ENCODE results near the gene C1orf21.

The C1orf21 gene

DNA sequence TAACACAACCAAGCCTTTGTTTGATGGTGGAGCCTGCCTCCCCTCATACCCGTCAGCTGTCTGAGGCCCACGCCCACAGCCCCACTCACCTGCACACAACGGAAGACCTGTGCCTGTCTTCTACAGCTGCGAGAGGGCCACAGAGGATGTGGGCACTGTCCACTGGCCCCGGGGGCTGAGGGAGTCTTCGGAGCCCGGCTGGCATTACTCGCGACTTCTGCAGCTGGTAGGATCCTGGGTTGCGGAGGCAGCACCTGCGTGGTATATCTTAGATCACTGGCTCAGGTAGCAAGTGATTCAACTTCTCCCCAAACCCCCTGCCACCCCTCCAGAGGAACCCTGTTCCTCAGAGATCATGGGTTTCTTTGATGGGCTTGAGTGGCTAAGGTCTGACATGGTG is 257.9 kb downstream of the C1orf21 start:
- H3K9me3 ChIP-seq (ENCODE audit: control insufficient read depth, insufficient read depth, low read length): no peaks in the 10 kb centered on the region
- no peak overlapping the region for H3K4me3 ChIP-seq (ENCODE audit: low read length)
- H3K36me3 ChIP-seq (ENCODE audit: control insufficient read depth, low read length): no peaks in the 10 kb centered on the region
- H3K27me3 ChIP-seq (ENCODE audit: control insufficient read depth, low read length): no peaks in the 10 kb centered on the region
- TF ChIP-seq, protein P1, sequence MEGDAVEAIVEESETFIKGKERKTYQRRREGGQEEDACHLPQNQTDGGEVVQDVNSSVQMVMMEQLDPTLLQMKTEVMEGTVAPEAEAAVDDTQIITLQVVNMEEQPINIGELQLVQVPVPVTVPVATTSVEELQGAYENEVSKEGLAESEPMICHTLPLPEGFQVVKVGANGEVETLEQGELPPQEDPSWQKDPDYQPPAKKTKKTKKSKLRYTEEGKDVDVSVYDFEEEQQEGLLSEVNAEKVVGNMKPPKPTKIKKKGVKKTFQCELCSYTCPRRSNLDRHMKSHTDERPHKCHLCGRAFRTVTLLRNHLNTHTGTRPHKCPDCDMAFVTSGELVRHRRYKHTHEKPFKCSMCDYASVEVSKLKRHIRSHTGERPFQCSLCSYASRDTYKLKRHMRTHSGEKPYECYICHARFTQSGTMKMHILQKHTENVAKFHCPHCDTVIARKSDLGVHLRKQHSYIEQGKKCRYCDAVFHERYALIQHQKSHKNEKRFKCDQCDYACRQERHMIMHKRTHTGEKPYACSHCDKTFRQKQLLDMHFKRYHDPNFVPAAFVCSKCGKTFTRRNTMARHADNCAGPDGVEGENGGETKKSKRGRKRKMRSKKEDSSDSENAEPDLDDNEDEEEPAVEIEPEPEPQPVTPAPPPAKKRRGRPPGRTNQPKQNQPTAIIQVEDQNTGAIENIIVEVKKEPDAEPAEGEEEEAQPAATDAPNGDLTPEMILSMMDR (IDR thresholded peaks at IDR 0.05; ENCODE audit: low read depth, low read length, poor library complexity, severe bottlenecking): no peak
- TF ChIP-seq EZH2phosphoT487 (IDR thresholded peaks at IDR 0.05; ENCODE audit: borderline replicate concordance, low read length): no peak
- H3K79me2 ChIP-seq (ENCODE audit: control insufficient read depth, low read length): no peaks in the 10 kb centered on the region
- H4K20me1 ChIP-seq (ENCODE audit: control insufficient read depth, insufficient read depth, low read depth, low read length): no peaks in the 10 kb centered on the region
- no peak overlapping the region for H3K4me2 ChIP-seq (ENCODE audit: low read length)
- H3F3A ChIP-seq (ENCODE audit: control insufficient read depth, insufficient read depth): no peaks in the 10 kb centered on the region
- no peaks in the 10 kb centered on the region for H3K9me2 ChIP-seq (replicated peaks; ENCODE audit: control insufficient read depth, low read length)
- no peak overlapping the region for H3K27ac ChIP-seq (ENCODE audit: low read depth, low read length)
- H3K4me1 ChIP-seq (ENCODE audit: control insufficient read depth, low read length): peaks cover 10% of the 10 kb centered on the region

DNA sequence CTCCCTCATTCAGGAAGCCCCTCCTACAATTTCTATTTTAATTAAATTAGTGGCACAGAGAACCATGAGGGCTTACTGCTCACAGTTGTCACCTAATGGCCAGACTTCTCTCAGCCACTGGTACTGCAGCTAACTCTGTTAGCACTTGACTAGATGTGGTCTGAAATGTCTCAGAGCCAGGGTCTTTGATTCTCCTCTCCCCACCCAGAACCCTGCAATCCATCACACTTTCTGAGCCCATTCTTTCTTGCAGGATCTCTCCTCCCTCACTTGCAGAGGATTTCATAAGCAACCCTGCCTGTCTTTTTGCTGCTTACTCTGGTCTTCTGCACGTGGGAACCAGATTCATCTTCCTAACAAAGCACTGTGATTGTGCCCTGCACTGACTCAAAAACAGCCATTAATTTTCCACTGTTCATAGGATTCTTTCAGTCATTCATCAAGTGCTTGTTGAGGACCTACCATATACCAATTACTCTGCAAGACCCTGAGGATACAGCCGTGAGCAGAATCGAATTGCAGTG is 259.4 kb downstream of the C1orf21 start:
- no peaks in the 10 kb centered on the region for H4K20me1 ChIP-seq (ENCODE audit: control insufficient read depth, insufficient read depth, low read depth, low read length)
- H3K9me2 ChIP-seq (replicated peaks; ENCODE audit: control insufficient read depth, low read length): no peaks in the 10 kb centered on the region
- no peaks in the 10 kb centered on the region for H3K9me3 ChIP-seq (ENCODE audit: control insufficient read depth, insufficient read depth, low read length)
- no peaks in the 10 kb centered on the region for H3K36me3 ChIP-seq (ENCODE audit: control insufficient read depth, low read length)
- H3K4me1 ChIP-seq (ENCODE audit: control insufficient read depth, low read length): peaks cover 17% of the 10 kb centered on the region
- H3K4me2 ChIP-seq (ENCODE audit: low read length): no peak overlapping the region
- H3F3A ChIP-seq (ENCODE audit: control insufficient read depth, insufficient read depth): no peaks in the 10 kb centered on the region
- no peaks in the 10 kb centered on the region for H3K27me3 ChIP-seq (ENCODE audit: control insufficient read depth, low read length)
- no peak for TF ChIP-seq EZH2phosphoT487 (IDR thresholded peaks at IDR 0.05; ENCODE audit: borderline replicate concordance, low read length)
- TF ChIP-seq, protein P1 (IDR thresholded peaks at IDR 0.05; ENCODE audit: low read depth, low read length, poor library complexity, severe bottlenecking): no peak
- H3K4me3 ChIP-seq (ENCODE audit: low read length): no peak overlapping the region
- H3K27ac ChIP-seq (ENCODE audit: low read depth, low read length): no peak overlapping the region
- no peaks in the 10 kb centered on the region for H3K79me2 ChIP-seq (ENCODE audit: control insufficient read depth, low read length)

DNA sequence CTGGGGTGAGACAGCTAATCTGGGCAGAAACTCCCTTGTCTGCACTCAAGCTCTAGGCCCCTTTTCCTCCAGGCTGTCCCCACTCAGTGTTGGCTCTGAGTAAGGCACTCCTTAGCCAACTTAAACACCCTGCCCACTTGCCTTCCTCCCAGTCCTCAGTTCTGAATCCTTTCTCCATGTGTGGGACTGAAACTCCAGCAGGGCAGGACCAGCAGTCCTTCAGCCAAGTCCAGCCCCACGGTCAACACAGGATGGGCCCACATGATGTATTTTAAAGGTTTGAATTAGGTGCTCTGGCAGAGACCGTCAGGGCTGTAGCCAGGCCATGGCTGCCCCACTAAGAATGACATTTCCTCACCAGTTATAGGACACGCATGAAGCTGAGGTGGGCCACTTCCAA is 260.0 kb downstream of the C1orf21 start:
- Histone ChIP-seq H3K27ac (ENCODE audit: low read depth, low read length) (no peak overlapping the region), H3K4me1 (ENCODE audit: control insufficient read depth, low read length) (peaks cover 17% of the 10 kb centered on the region), H4K20me1 (ENCODE audit: control insufficient read depth, insufficient read depth, low read depth, low read length) (no peaks in the 10 kb centered on the region), H3K27me3 (ENCODE audit: control insufficient read depth, low read length) (no peaks in the 10 kb centered on the region), H3K79me2 (ENCODE audit: control insufficient read depth, low read length) (no peaks in the 10 kb centered on the region), H3F3A (ENCODE audit: control insufficient read depth, insufficient read depth) (no peaks in the 10 kb centered on the region), H3K36me3 (ENCODE audit: control insufficient read depth, low read length) (no peaks in the 10 kb centered on the region), H3K9me2 (replicated peaks; ENCODE audit: control insufficient read depth, low read length) (no peaks in the 10 kb centered on the region), H3K4me3 (ENCODE audit: low read length) (no peak overlapping the region), H3K9me3 (ENCODE audit: control insufficient read depth, insufficient read depth, low read length) (no peaks in the 10 kb centered on the region), H3K4me2 (ENCODE audit: low read length) (no peak overlapping the region)
- TF ChIP-seq, protein P1 (IDR thresholded peaks at IDR 0.05; ENCODE audit: low read depth, low read length, poor library complexity, severe bottlenecking): no peak
- no peak for TF ChIP-seq EZH2phosphoT487 (IDR thresholded peaks at IDR 0.05; ENCODE audit: borderline replicate concordance, low read length)

All from DOHH2 (cell line).